HCT116 (cell line): Measurements from ENCODE around the gene AHI1.

ENCODE experiments used
- CTCF ChIP-seq, 3 experiments: fragments of 200-600 bp in 1 of 3; sonication (generic) in 1 of 3; IDR thresholded peaks in 2 of 3; conservative IDR thresholded peaks in 1 of 3; 2 replicates each; pipeline ENCODE4 v1.5.1; 2012 to 2017; ENCODE audit warnings: low read depth in 2 of 3, low read length in 2 of 3, antibody characterized with exemption in 1 of 3, borderline replicate concordance in 1 of 3, control low read depth in 1 of 3, mild to moderate bottlenecking in 1 of 3, mixed read lengths in 1 of 3, mixed run types in 1 of 3, moderate library complexity in 1 of 3; ENCODE audit not compliant: insufficient read depth in 1 of 3
- EZH2phosphoT487 ChIP-seq: fragments of 200-600 bp; IDR thresholded peaks from 2 replicates; pipeline ENCODE4 v1.6.1; 2018; ENCODE audit warnings: antibody characterized with exemption, borderline replicate concordance
- POLR2A ChIP-seq: IDR thresholded peaks from 2 replicates; pipeline ENCODE4 v1.7.0; 2011; ENCODE audit warnings: borderline replicate concordance; ENCODE audit not compliant: insufficient read depth, insufficient read length; ENCODE audit errors: extremely low read depth
- ZFX ChIP-seq: fragments of 450-650 bp; IDR thresholded peaks from 2 replicates; pipeline ENCODE4 v1.6.1; 2017

- TF ChIP-seq CTCF (IDR thresholded peaks at IDR 0.05 in 2 of 3, conservative IDR thresholded peaks at IDR 0.05 in 1 of 3; ENCODE audit: borderline replicate concordance in 1 of 3, insufficient read depth in 1 of 3, low read depth in 2 of 3, low read length in 2 of 3): 0 out of 6 replicates have a peak, but pooled peaks of 1 of the 3 experiments have one; percentile 7
- TF ChIP-seq EZH2phosphoT487: no peak
- no peak for TF ChIP-seq POLR2A
- no peak for TF ChIP-seq ZFX
These were observed 183.0 kb downstream of the AHI1 start for GRCh38 chr6:135314543-135314942.
